ENCODE measurements around the gene TIMM8A.

Gene TIMM8A
- total RNA-seq, result 6.0 reads per million, percentile 23 among the genes with 10 or more reads in this experiment

- DNase-seq, result peak; percentile 68
These were observed at the start of gene TIMM8A for GRCh38 chrX:101348452-101349192. Gene TIMM8A (minus strand): TSS chrX:101348742. CDS start chrX:101348664, 78 bp downstream.

- DNase-seq, result no peak
These were observed 49.2 kb upstream of the TIMM8A start for GRCh38 chrX:101397779-101398178.

- DNase-seq, result no peak
These were observed 47.2 kb upstream of the TIMM8A start for GRCh38 chrX:101395789-101396188.

- no peak for DNase-seq
These were observed 45.8 kb upstream of the TIMM8A start for GRCh38 chrX:101394372-101394771.

GRCh38 chrX:101393530-101394305 lies 45.2 kb upstream of the TIMM8A start:
- no peak for DNase-seq

- no peak for DNase-seq
These were observed 43.3 kb upstream of the TIMM8A start for GRCh38 chrX:101391831-101392230.

- DNase-seq, result peak; percentile 73
These were observed 42.4 kb upstream of the TIMM8A start, which contains the start of gene RPL36A for GRCh38 chrX:101390664-101391525. Gene RPL36A (plus strand): TSS chrX:101391011. CDS start chrX:101391044, 33 bp downstream.

GRCh38 chrX:101388604-101389003 lies 40.1 kb upstream of the TIMM8A start:
- DNase-seq, result no peak

GRCh38 chrX:101386542-101386885 lies 38.0 kb upstream of the TIMM8A start:
- no peak for DNase-seq

GRCh38 chrX:101385795-101386541 lies 37.4 kb upstream of the TIMM8A start, which contains the start of gene BTK:
Gene BTK (minus strand): TSS chrX:101386191. CDS start chrX:101375284, 10,907 bp downstream.
- no peak for DNase-seq

GRCh38 chrX:101385026-101385684 lies 36.6 kb upstream of the TIMM8A start:
- no peak for DNase-seq

GRCh38 chrX:101383679-101384205 lies 35.2 kb upstream of the TIMM8A start:
- DNase-seq, result no peak

GRCh38 chrX:101377547-101377946 lies 29.0 kb upstream of the TIMM8A start:
- no peak for DNase-seq

GRCh38 chrX:101370888-101371504 lies 22.5 kb upstream of the TIMM8A start:
- no peak for DNase-seq

- no peak for DNase-seq
These were observed 21.1 kb upstream of the TIMM8A start for GRCh38 chrX:101369687-101370086.

GRCh38 chrX:101368800-101369199 lies 20.3 kb upstream of the TIMM8A start:
- no peak for DNase-seq

GRCh38 chrX:101365301-101365795 lies 16.8 kb upstream of the TIMM8A start:
- no peak for DNase-seq

GRCh38 chrX:101362757-101363156 lies 14.2 kb upstream of the TIMM8A start:
- no peak for DNase-seq

- no peak for DNase-seq
These were observed 13.6 kb upstream of the TIMM8A start for GRCh38 chrX:101362116-101362515.

- no peak for DNase-seq
These were observed 11.8 kb upstream of the TIMM8A start for GRCh38 chrX:101360390-101360789.

- DNase-seq, result no peak
These were observed 11.4 kb upstream of the TIMM8A start for GRCh38 chrX:101359966-101360365.
